ENCODE results near the gene MISP3.

DNA sequence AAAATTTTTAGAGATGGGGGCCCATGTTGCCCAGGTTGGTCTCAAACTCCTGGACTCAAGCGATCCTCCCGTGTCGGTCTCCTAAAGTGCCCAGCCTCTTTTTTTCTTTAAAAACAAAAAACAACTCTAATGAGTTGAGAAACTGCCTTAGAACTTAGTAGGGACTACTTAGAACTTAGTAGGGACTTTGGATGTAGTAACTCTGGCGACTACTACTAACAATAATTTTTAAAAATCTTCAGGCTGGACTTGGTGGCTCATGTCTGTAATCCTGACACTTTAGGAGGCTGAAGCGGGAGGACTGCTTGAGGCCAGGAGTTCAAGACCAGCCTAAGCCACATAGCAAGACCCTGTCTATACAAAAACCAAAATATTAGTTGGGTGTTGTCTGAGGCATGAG, 13.5 kb downstream of the MISP3 start:
- no peak for TF ChIP-seq STAT6 (CRISPR knock-in tag; conservative IDR thresholded peaks at IDR 0.05; ENCODE audit: low read depth)
- TF ChIP-seq, protein P1, sequence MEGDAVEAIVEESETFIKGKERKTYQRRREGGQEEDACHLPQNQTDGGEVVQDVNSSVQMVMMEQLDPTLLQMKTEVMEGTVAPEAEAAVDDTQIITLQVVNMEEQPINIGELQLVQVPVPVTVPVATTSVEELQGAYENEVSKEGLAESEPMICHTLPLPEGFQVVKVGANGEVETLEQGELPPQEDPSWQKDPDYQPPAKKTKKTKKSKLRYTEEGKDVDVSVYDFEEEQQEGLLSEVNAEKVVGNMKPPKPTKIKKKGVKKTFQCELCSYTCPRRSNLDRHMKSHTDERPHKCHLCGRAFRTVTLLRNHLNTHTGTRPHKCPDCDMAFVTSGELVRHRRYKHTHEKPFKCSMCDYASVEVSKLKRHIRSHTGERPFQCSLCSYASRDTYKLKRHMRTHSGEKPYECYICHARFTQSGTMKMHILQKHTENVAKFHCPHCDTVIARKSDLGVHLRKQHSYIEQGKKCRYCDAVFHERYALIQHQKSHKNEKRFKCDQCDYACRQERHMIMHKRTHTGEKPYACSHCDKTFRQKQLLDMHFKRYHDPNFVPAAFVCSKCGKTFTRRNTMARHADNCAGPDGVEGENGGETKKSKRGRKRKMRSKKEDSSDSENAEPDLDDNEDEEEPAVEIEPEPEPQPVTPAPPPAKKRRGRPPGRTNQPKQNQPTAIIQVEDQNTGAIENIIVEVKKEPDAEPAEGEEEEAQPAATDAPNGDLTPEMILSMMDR (IDR thresholded peaks at IDR 0.05): no peak
- no peak for TF ChIP-seq TEAD4 (CRISPR knock-in tag; IDR thresholded peaks at IDR 0.05)
- TF ChIP-seq PREB (CRISPR knock-in tag; IDR thresholded peaks at IDR 0.05; ENCODE audit: borderline replicate concordance): no peak
- TF ChIP-seq, protein P2, sequence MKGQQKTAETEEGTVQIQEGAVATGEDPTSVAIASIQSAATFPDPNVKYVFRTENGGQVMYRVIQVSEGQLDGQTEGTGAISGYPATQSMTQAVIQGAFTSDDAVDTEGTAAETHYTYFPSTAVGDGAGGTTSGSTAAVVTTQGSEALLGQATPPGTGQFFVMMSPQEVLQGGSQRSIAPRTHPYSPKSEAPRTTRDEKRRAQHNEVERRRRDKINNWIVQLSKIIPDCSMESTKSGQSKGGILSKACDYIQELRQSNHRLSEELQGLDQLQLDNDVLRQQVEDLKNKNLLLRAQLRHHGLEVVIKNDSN (CRISPR knock-in tag; IDR thresholded peaks at IDR 0.05): no peak
- TF ChIP-seq, protein P3, sequence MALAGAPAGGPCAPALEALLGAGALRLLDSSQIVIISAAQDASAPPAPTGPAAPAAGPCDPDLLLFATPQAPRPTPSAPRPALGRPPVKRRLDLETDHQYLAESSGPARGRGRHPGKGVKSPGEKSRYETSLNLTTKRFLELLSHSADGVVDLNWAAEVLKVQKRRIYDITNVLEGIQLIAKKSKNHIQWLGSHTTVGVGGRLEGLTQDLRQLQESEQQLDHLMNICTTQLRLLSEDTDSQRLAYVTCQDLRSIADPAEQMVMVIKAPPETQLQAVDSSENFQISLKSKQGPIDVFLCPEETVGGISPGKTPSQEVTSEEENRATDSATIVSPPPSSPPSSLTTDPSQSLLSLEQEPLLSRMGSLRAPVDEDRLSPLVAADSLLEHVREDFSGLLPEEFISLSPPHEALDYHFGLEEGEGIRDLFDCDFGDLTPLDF (CRISPR knock-in tag; IDR thresholded peaks at IDR 0.05): no peak
- no peak for TF ChIP-seq NR1H2 (CRISPR knock-in tag; IDR thresholded peaks at IDR 0.05)
- TF ChIP-seq, protein P4, sequence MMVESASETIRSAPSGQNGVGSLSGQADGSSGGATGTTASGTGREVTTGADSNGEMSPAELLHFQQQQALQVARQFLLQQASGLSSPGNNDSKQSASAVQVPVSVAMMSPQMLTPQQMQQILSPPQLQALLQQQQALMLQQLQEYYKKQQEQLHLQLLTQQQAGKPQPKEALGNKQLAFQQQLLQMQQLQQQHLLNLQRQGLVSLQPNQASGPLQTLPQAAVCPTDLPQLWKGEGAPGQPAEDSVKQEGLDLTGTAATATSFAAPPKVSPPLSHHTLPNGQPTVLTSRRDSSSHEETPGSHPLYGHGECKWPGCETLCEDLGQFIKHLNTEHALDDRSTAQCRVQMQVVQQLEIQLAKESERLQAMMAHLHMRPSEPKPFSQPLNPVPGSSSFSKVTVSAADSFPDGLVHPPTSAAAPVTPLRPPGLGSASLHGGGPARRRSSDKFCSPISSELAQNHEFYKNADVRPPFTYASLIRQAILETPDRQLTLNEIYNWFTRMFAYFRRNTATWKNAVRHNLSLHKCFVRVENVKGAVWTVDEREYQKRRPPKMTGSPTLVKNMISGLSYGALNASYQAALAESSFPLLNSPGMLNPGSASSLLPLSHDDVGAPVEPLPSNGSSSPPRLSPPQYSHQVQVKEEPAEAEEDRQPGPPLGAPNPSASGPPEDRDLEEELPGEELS (CRISPR knock-in tag; IDR thresholded peaks at IDR 0.05): no peak
- TF ChIP-seq CREB1 (CRISPR knock-in tag; IDR thresholded peaks at IDR 0.05): no peak
- TF ChIP-seq ATF3 (CRISPR knock-in tag; conservative IDR thresholded peaks at IDR 0.05): no peak
